ENCODE measurements around the gene CD164L2. TPM values are rescaled to one million over a fixed set of nuclear protein-coding genes. Genes with fewer than 3 reads are reported as not detected.
"Not testable (repeated sequence)": the region's sequence is repeated elsewhere in the genome, so short reads cannot be mapped to it uniquely, and the experiment has no call there.

Gene CD164L2
- total RNA-seq, result 1 to 10 TPM; 1.6 to 1.8 TPM
- 1.4 TPM for polyA plus RNA-seq (2013, experiment 1 of 2)
- 0.83 TPM for polyA plus RNA-seq (2013, experiment 2 of 2)
- long read RNA-seq, experiment 1, result 0 reads
- long read RNA-seq, experiment 2, partial matches to known transcripts, result 1 of 2 reads
- long read RNA-seq, experiment 2, other reads (novel, unspliced or antisense), result 0 of 2 reads
- long read RNA-seq, experiment 3, result 0 reads
- long read RNA-seq, experiment 4, result 0 reads

DNA sequence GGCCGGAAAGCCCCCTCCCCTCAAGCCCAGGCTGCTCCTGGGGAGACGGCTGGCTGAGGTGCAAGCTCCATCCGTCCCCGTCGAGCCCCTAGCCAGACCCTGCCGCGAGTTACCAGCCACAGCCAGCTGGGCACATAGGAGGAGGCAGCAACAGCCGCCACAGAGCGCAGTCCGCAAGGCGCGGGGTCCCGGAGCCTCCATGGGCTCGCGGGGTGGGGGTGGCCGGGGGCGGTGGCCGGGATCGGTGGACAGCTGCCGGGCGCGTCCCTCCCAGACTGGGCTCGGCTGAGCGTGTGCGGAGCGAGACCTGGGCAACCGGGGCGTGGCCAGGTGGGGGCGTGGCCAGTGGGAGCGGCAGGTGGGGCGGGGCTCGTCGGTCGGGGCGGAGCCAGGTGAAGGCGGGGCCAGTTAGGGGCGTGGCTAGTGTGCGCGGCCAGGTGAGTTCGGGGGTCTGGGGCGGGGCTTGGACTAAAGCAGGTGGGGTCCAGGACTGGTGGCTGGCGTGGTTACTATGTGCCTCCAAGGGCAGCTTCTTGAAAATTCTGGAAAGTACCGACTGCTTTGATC, at the start of gene CD164L2:
Gene CD164L2 (minus strand): TSS at position 295 of the 567 bp plus-strand sequence. CDS start 94 bp downstream, at position 201.
- WGBS, 2 experiments (ENCODE audit: insufficient coverage in 1 of 2, insufficient read length in 1 of 2), result 12 to 21% methylated on average over 12 to 43 of the region's 43 CpGs
- TF ChIP-seq, protein P1, sequence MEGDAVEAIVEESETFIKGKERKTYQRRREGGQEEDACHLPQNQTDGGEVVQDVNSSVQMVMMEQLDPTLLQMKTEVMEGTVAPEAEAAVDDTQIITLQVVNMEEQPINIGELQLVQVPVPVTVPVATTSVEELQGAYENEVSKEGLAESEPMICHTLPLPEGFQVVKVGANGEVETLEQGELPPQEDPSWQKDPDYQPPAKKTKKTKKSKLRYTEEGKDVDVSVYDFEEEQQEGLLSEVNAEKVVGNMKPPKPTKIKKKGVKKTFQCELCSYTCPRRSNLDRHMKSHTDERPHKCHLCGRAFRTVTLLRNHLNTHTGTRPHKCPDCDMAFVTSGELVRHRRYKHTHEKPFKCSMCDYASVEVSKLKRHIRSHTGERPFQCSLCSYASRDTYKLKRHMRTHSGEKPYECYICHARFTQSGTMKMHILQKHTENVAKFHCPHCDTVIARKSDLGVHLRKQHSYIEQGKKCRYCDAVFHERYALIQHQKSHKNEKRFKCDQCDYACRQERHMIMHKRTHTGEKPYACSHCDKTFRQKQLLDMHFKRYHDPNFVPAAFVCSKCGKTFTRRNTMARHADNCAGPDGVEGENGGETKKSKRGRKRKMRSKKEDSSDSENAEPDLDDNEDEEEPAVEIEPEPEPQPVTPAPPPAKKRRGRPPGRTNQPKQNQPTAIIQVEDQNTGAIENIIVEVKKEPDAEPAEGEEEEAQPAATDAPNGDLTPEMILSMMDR (conservative IDR thresholded peaks at IDR 0.05), result no peak
- Histone ChIP-seq H3K27ac (ENCODE audit: low read depth, low read length) (no peak within 1 kb of the TSS), H3K4me1 (ENCODE audit: control insufficient read depth, insufficient read depth, low read length) (no peaks in the 10 kb centered on the region), H3K27me3 (ENCODE audit: control insufficient read depth, insufficient read depth, low read length, poor library complexity, severe bottlenecking) (peaks cover 21% of the 10 kb centered on the region), H3K36me3 (ENCODE audit: control insufficient read depth, insufficient read depth, low read length) (no peaks in the 10 kb centered on the region), H3K9me3 (ENCODE audit: control insufficient read depth, low read length) (no peaks in the 10 kb centered on the region), H3K4me3 (ENCODE audit: low read length) (no peak within 1 kb of the TSS), H3K9ac (ENCODE audit: extremely low read depth, low read length, poor library complexity, severe bottlenecking) (no peak within 1 kb of the TSS)
- Mint-ChIP-seq H3K4me1 (no peaks in the 10 kb centered on the region), H3K4me3 (peak within 1 kb of the TSS; percentile 44), H3K27ac (no peak within 1 kb of the TSS), H3K27me3 (ENCODE audit: insufficient read depth) (peaks cover 32% of the 10 kb centered on the region), H3K9me3 (no peaks in the 10 kb centered on the region), H3K36me3 (ENCODE audit: low read depth) (no peaks in the 10 kb centered on the region)
- DNase-seq, result peak; percentile 97

DNA sequence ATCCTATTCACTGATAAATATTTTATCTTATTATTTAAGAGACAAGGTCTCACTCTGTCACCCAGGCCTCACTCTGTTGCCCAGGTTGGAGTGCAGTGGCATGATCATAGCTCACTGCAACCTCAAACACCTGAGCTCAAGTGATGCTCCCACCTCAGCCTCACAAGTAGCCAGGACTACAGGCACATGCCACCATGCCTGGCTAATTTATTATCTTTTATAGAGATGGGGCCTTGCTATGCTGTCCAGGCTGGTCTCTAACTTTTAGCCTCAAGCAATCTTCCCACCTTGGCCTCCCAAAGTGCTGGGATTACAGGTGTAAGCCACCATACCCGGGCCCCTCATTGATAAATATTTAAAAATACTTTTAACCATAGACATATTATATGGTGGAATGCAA, 49.6 kb upstream of the CD164L2 start:
- H3K9me3 ChIP-seq (ENCODE audit: control insufficient read depth, low read length); H3K27me3 ChIP-seq (ENCODE audit: control insufficient read depth, insufficient read depth, low read length, poor library complexity, severe bottlenecking); H3K4me3 ChIP-seq (ENCODE audit: low read length); H3K27me3 Mint-ChIP-seq (ENCODE audit: insufficient read depth); H3K9me3 Mint-ChIP-seq; H3K36me3 ChIP-seq (ENCODE audit: control insufficient read depth, insufficient read depth, low read length); H3K4me3 Mint-ChIP-seq; H3K9ac ChIP-seq (ENCODE audit: extremely low read depth, low read length, poor library complexity, severe bottlenecking); DNase-seq; H3K36me3 Mint-ChIP-seq (ENCODE audit: low read depth); H3K27ac Mint-ChIP-seq; H3K27ac ChIP-seq (ENCODE audit: low read depth, low read length): not testable (repeated sequence)
- peaks cover 27% of the 10 kb centered on the region for H3K4me1 ChIP-seq (ENCODE audit: control insufficient read depth, insufficient read depth, low read length)
- H3K4me1 Mint-ChIP-seq, result peaks cover 62% of the 10 kb centered on the region
- WGBS, 2 experiments (ENCODE audit: insufficient coverage in 1 of 2, insufficient read length in 1 of 2), result no CpG with 5 or more reads among the region's 1 CpG

DNA sequence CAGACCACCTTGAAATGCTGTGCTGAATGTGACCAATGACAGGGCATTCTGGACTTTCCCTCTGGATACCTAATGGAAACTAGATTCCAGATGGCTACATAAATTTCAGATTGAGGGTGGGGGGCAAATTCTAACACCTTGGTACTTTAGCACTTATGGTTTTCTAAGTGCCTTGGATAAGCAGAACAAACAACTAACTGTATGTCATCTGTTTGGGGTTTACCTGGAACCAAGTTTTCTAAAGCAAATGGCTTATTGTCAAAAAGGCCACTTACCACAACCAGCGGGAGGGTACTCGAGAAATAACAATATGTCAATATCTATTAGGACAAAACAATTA, 48.4 kb upstream of the CD164L2 start:
- peak overlapping the region; percentile 20 for H3K27ac ChIP-seq (ENCODE audit: low read depth, low read length)
- no peak for DNase-seq
- Mint-ChIP-seq H3K27me3 (ENCODE audit: insufficient read depth) (no peaks in the 10 kb centered on the region), H3K36me3 (ENCODE audit: low read depth) (peaks cover 5% of the 10 kb centered on the region), H3K9me3 (no peaks in the 10 kb centered on the region), H3K27ac (peak overlapping the region; percentile 59), H3K4me3 (no peak overlapping the region), H3K4me1 (peaks cover 60% of the 10 kb centered on the region)
- TF ChIP-seq, protein P1 (conservative IDR thresholded peaks at IDR 0.05), result no peak
- peaks cover 27% of the 10 kb centered on the region for H3K4me1 ChIP-seq (ENCODE audit: control insufficient read depth, insufficient read depth, low read length)
- WGBS, 2 experiments (ENCODE audit: insufficient coverage in 1 of 2, insufficient read length in 1 of 2), result 49% methylated on average over 2 of the region's 2 CpGs; no CpG with 5 or more reads in 1 of the 2 experiments
- H3K27me3 ChIP-seq (ENCODE audit: control insufficient read depth, insufficient read depth, low read length, poor library complexity, severe bottlenecking), result no peaks in the 10 kb centered on the region
- peaks cover 5% of the 10 kb centered on the region for H3K36me3 ChIP-seq (ENCODE audit: control insufficient read depth, insufficient read depth, low read length)
- H3K9me3 ChIP-seq (ENCODE audit: control insufficient read depth, low read length), result no peaks in the 10 kb centered on the region
- H3K4me3 ChIP-seq (ENCODE audit: low read length), result no peak overlapping the region
- no peak overlapping the region for H3K9ac ChIP-seq (ENCODE audit: extremely low read depth, low read length, poor library complexity, severe bottlenecking)

All from endodermal cell (in vitro differentiated cells).